ENCODE results near the gene OTUD4.
"Not testable (repeated sequence)": the region's sequence is repeated elsewhere in the genome, so short reads cannot be mapped to it uniquely, and the experiment has no call there.

The OTUD4 gene

DNA sequence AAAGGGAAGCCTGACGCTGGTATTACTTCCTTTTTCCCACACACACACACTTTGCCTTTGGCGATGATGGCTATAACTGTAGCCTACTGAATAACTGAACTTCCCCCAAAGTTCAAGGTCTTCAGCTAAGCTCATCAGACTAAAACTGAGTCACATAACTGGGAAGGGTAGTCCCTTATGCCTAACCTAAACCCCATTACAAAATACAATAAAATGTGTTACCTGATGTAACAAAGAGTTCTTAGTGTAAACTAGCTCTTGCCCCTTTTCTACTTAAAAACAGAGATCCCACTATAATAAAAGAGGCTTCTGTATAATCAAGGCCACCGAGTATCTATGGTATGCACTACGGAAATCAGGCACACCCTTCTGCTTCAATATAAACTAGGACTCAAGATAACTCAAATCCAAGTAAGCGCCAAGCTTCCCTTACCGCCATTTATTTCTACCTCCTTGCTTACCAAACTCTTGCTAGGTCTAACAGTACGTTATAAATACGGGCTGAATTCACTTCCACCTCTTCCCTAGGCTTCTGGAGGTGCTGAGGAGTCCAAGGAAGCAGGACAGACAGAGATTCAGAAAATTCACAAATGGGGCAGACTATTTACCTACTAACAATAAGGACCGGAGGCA is 2.4 kb downstream of the OTUD4 start:
- DNase-seq: no peak

DNA sequence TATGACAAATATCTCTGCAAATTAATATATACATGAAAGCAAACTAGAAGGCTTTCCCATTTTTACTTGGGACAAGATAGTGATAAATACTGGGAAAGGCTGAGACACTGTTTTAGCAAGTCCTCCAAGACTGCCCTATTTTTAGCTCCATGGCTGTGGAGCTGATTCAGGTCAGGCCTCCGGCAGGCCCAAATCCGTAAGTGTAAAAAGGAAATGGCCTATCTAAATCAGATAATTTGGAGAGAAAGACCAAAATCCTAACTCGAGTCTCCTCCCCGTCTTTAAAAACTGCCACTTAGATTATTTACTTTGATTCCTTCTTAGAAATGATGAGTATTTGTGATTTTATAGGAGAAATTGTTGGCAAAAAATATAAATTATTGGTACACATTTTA is 2.9 kb downstream of the OTUD4 start:
- DNase-seq: no peak

GRCh38 chr4:145176641-145177432 is 3.6 kb downstream of the OTUD4 start:
- no peak for DNase-seq

- DNase-seq: no peak
Observed at GRCh38 chr4:145171911-145172310, 8.5 kb downstream of the OTUD4 start.

GRCh38 chr4:145170223-145170622 is 10.2 kb downstream of the OTUD4 start:
- DNase-seq: no peak

GRCh38 chr4:145168581-145169187 is 11.7 kb downstream of the OTUD4 start:
- no peak for DNase-seq

DNA sequence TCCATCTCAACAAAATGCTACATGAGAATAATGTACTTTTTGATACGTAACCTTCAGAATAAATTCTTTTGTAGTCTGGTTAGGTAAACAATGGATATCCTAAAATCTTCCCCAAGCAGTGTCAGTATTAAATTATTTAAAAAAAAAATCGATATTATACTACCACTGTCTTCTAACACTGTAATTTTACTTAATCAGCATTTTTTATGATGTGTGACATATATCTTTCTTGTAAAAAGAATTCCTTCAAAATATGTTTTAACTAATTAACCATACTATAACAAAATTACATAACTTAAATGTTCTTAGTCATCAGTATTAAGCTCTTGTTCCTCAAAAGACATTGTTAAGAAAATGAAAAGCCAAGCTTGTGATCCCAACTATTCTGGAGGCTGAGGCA is 12.5 kb downstream of the OTUD4 start:
- DNase-seq: no peak

DNA sequence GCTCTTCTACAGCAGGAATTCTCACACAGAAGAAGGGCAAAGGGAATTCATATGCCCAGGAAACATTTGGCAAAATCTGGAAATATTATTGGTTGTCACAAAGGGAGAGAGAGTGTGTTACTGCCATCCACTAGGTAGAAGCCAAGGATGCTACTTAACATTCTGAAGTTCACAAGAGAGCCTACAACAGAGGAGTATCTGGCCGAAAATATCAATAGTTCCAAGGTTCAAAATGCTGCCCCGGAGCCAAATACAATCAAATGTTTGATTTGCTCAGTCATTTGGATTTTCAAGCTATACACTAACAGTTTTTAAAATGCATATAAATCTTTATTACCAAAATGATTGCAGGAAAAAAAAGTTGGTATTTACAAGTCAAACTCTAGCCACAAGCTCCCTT is 18.8 kb downstream of the OTUD4 start:
- DNase-seq: no peak

DNA sequence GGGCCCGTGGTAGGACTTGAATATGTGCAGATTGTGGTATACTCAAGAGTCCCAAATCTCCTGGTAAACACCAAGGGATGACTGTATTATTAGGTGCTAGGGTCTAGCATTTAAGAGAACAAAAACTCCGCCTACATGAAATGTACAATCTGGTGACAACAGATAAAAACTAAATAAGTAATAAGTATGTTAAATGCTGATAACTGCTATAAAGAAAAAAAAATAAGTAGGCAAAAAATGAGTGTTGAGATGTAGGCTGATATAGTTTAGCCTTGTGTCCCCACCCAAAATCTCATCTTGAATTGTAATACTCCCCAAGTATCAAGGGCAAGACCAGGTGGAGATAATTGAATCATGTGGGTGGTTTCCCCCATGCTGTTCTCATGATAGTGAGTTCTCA is 23.4 kb downstream of the OTUD4 start:
- DNase-seq: no peak

- DNase-seq: no peak
Observed at GRCh38 chr4:145155268-145155870, 25.0 kb downstream of the OTUD4 start.

DNA sequence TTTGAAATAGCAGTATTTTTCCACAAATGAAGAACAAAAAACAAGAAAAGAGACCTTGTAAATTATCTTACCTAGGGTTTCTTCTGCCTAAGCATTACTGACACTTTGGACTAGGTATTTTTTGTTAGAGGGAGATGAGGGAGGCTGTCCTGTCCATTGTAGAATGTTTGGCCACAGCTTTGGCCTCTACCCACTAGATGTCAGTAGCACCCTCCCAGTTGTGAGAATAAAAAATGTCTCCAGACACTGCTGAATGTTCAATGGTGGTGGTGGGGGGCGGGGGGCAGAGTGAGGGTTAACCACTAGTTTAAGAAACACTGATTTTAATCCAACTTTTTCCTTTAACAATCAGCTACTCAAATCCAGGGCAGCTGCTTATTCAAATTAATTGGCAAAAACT is 25.8 kb downstream of the OTUD4 start:
- no peak for DNase-seq

- no peak for DNase-seq
Observed at GRCh38 chr4:145153904-145154298, 26.5 kb downstream of the OTUD4 start.

DNA sequence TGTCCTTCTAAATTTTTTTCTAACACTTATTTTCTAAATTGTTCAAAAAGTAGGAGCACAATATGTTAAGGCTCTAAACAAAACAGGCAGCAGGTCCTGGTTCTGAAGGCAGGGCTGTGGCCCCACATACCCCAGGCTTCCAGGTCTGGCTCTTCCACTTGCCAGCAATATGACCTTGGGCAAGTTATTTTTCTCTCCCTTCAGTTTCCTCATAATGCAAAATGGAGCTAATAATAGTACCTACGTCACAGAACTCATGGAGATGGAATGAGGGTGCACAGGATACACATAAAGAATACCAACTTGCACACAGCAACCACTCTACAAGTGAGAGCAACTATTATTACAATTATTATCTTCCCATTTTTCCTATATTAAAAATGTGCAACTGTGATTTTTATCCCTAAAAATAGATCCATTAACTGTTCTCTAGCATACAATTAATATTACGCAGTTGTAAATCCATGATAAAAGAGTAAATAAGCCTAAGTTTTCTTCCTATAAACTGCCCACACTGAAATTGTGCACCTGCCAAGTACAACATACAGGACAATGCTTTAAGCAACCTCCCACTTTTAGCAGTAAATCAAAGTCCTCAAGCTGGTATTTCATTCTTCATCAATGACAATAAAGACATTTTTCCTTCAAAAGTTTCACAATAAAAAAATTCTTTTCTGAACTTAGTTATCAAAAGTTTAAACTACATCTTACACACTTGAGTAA is 27.0 kb downstream of the OTUD4 start:
- no peak for DNase-seq

DNA sequence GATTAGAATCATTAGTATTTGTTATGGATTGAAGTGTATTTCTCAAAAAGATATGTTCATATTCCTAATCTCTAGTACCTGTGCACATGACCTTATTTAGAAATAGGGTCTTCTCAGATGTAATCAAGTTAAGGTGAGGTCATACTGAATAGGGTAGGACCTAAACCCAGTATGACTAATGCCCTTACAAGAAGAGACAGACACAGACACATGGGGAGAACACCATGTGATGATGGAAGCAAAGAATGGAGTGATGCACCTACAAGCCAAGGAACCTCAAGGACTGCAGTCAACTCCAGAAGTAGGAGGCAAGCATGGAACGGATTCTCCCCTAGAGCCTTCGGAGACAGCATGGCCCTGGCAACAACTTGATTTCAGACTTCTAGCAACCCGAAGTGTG is 31.4 kb downstream of the OTUD4 start:
- no peak for DNase-seq

DNA sequence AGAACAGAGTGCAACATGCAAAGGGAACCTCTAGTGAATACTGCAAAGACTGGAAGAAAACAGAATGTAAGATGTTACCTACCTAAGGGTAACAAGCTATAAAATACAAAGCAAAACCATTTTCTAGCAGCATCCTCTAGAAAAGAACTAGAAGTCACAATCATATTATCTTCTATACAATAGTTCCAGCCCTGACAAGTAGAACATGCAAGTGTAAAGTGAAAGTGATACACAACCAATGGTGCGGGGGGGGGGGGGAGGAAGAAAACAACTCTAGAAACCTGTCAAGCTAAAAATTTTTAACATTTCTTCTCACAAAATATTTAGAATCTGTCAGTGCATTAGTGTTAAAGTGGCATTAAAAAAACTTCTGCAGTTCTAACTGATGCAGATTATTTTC is 44.2 kb downstream of the OTUD4 start:
- DNase-seq: not testable (repeated sequence)

GRCh38 chr4:145132511-145133098 is 47.8 kb downstream of the OTUD4 start:
- no peak for DNase-seq

DNA sequence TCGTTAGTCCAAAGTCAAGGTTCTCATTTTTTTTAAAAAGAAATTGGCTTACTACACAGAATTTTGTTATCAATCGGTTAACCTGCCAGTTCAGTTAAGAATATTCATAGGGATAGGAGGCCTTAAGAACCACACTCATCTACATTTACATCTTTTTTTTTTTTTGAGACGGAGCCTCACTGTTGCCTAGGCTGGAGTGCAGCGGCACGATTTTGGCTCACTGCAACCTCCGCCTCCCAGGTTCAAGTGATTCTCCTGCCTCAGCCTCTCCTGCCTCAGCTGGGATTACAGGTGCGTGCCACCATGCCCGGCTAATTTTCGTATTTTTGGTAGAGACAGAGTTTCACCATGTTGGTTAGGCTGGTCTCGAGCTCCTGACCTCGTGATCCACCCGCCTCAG is 48.5 kb downstream of the OTUD4 start:
- DNase-seq: no peak

DNA sequence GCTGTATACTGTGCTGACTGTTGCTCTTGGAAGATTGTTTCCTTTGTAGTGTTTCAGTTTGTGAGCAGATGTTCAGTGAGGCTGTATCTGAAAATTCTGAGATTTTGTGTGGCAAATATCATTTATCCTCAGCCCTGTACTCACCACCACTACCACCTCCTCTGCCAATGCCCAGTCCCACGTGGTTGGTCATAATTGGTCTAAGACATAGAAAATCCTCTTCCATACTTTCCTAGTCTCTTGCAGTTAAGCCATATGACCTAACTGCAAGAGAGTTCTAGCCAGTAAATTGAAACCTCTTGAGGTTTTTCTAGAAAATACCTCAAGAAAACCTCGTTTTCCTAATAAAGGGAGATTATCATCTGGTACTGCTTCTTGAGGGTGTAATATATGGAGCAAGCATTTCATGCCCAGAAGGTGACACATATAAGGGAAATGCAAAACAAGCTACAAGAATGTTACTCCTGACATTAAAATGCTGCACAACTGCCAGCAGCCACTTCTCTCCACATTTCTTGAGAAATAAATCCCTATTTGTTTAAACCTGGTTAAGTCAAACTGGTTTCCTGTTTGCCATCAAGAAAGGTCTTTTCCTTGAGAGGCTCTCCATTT is 49.5 kb downstream of the OTUD4 start:
- DNase-seq: no peak

DNA sequence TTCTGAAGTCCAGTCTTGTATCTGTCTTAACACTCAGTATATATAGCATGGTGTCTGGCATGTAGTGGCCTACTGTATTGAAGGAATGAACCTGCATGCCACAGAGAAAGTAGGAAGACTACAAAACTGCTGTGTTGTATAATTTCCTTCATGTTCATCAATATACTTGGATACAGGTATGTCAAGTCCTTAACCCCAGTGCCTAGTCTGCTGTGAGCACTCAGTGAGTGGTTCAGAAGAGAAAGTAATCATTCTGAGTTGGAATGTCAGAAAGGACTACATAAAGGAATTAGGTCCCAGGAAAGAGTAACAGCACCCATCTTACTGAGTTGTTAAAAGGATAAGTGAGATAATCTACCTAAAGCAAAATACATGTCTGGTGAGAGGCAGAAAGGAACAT is 50.3 kb downstream of the OTUD4 start:
- DNase-seq: no peak

DNA sequence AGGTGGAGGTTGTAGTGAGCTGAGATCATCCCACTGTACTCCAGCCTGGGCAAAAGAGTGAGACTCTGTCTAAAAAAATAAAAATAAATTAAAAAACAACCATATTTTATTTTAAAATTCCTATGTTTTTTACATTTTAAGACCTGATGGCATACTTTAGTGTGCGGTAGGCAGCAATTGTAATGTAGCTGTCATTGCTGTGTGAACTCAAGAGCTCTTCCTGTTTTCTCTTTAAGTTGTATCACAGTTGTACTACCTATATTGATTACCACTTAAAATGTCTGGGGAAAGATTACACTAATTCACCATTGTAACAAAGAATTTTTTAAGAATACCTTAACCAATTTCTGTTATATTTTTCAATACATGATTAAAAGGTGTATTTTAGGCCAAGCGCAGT is 55.0 kb downstream of the OTUD4 start:
- no peak for DNase-seq

GRCh38 chr4:145108128-145108527 is 72.3 kb downstream of the OTUD4 start:
- no peak for DNase-seq

- DNase-seq: no peak
Observed at GRCh38 chr4:145107126-145107525, 73.3 kb downstream of the OTUD4 start.
